Left lung (tissue), 10 donors: ENCODE measurements around the gene WRAP73. TPM values are rescaled to one million over a fixed set of nuclear protein-coding genes. Genes with fewer than 3 reads are reported as not detected.
"Not testable (repeated sequence)": the region's sequence is repeated elsewhere in the genome, so short reads cannot be mapped to it uniquely, and the experiment has no call there.

Experiments
- ATAC-seq: fragments of 200-7000 bp; cut with Tn5 transposase; one replicate; pipeline ENCODE4 v1.9.1; 2020; ENCODE audit warnings: moderate library complexity
- DNase-seq, 4 donors: peaks; one replicate each; pipeline ENCODE4 v3.0.0-alpha.2; 2013 to 2020
- H3K27ac ChIP-seq, 2 donors: fragments of 200-600 bp; sonication (generic) in 1 of 2; one replicate each; pipeline versions ENCODE4 v1.5.0 to v1.8.0; 2020 to 2021
- H3K27me3 ChIP-seq, 2 donors: fragments of 200-600 bp; sonication (generic) in 1 of 2; one replicate each; pipeline versions ENCODE4 v1.5.0 to v1.8.0; 2020 to 2021
- H3K36me3 ChIP-seq, 2 donors: fragments of 200-600 bp; sonication (generic) in 1 of 2; one replicate each; pipeline versions ENCODE4 v1.5.0 to v1.8.0; 2020 to 2021
- H3K4me1 ChIP-seq, 2 donors: fragments of 200-600 bp; one replicate each; pipeline ENCODE4 v1.8.0; 2021
- H3K4me3 ChIP-seq, 2 donors: fragments of 200-600 bp; sonication (generic) in 1 of 2; one replicate each; pipeline versions ENCODE4 v1.5.0 to v1.8.0; 2020 to 2021; ENCODE audit warnings: mild to moderate bottlenecking in 1 of 2
- H3K9me3 ChIP-seq, 2 donors: fragments of 200-600 bp; sonication (generic) in 1 of 2; one replicate each; pipeline versions ENCODE4 v1.5.0 to v1.8.0; 2020 to 2021
- CTCF ChIP-seq, 2 donors: fragments of 200-600 bp; sonication (generic) in 1 of 2; IDR thresholded peaks; one replicate each; pipeline versions ENCODE4 v1.5.0 to v1.8.0; 2021; ENCODE audit warnings: antibody characterized with exemption in 2 of 2
- intact Hi-C, 2 donors: fragments of 100-400 bp; cut with DNase I; formaldehyde crosslinking; loops; one replicate each; pipeline versions ENCODE4 v1.11.2 to v1.14.2; 2022
- polyA plus RNA-seq, 6 donors: library from polyadenylated mRNA; unstranded; fragments of 120-200 nt; gene quantifications; one replicate each; pipeline ENCODE4 v1.2.1, GENCODE V29; 2013; ENCODE audit not compliant: insufficient read length in 6 of 6
- total RNA-seq, 2 donors: library from RNA; stranded (reverse); fragmentation: NEBNext Ultra II Directional; extraction: Animal tissue kit (Norgen Biotek cat#: 25700); gene quantifications; one replicate each; pipeline ENCODE4 v1.2.1, GENCODE V29; 2021
- donor health status: DM: no; HTN: yes; CAD: no.
- donor health status: DM: no; HTN: no; CAD: no.

The WRAP73 gene
- total and polyA plus RNA-seq, 8 donors, result 14.3 to 23.1 (median 16.0) TPM

- H3K27ac ChIP-seq, H3K27me3 ChIP-seq, ATAC-seq, H3K4me3 ChIP-seq, H3K9me3 ChIP-seq, H3K36me3 ChIP-seq: not testable (repeated sequence)
- TF ChIP-seq CTCF (IDR thresholded peaks at IDR 0.05), result peak; percentile 58 to 76
- intact Hi-C loops, result loop anchor here in 1 of 2 donors (10.0 kb wide), 1 partner anchor 126 kb away; no protein-coding TSS in a partner anchor
- peaks cover 17 to 46% of the 10 kb centered on the region in 2 donors for H3K4me1 ChIP-seq
- DNase-seq, result peak in 2 of 4 donors; percentile 54 to 65
Observed at GRCh38 chr1:3621151-3621671, 28.7 kb downstream of the WRAP73 start.

- ATAC-seq, result no peak
- Histone ChIP-seq H3K27ac (no peak overlapping the region), H3K9me3 (no peaks in the 10 kb centered on the region), H3K4me1 (peaks cover 13 to 41% of the 10 kb centered on the region in 2 donors), H3K4me3 (no peak overlapping the region), H3K27me3 (no peaks in the 10 kb centered on the region), H3K36me3 (no peaks in the 10 kb centered on the region)
- intact Hi-C loops, result loop anchor here in 1 of 2 donors (10.0 kb wide), 1 partner anchor 126 kb away; no protein-coding TSS in a partner anchor
- no peak for TF ChIP-seq CTCF (IDR thresholded peaks at IDR 0.05)
- DNase-seq, result peak in 1 of 4 donors; percentile 23
Observed at GRCh38 chr1:3620708-3621107, 29.2 kb downstream of the WRAP73 start.

- peak in 3 of 4 donors; percentile 69 to 88 (median 73) for DNase-seq
- intact Hi-C loops, result loop anchor here in 1 of 2 donors (5.0 kb wide), 1 partner anchor 52 kb away; no protein-coding TSS in a partner anchor
Observed at GRCh38 chr1:3618881-3619671, 30.8 kb downstream of the WRAP73 start.

DNA sequence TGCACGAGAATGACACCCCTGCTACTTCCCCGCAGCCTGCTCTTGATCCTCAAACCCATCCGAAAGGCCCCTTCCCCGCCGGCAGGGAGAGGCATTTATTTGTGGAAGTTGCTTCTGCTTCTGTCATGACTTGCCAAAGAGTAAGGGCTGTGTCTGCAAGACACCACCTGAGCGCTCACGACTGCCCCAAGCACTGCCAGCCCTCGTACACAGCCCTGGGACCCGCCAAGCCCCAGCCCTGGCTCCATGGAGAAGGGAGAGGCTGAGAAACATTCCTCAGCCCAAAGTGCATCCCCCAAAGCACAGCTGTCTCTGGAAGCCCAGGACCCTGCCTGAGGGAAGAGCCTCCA, 31.4 kb downstream of the WRAP73 start:
- no peaks in the 10 kb centered on the region for H3K9me3 ChIP-seq
- DNase-seq (no peak), ATAC-seq (no peak)
- TF ChIP-seq CTCF (IDR thresholded peaks at IDR 0.05), result no peak
- peaks cover 10 to 47% of the 10 kb centered on the region in 2 donors for H3K4me1 ChIP-seq
- no peak overlapping the region for H3K4me3 ChIP-seq
- H3K36me3 ChIP-seq, result no peaks in the 10 kb centered on the region
- no peaks in the 10 kb centered on the region for H3K27me3 ChIP-seq
- intact Hi-C loops, result loop anchor here in 1 of 2 donors (5.0 kb wide), 1 partner anchor 51 kb away; no protein-coding TSS in a partner anchor
- H3K27ac ChIP-seq, result no peak overlapping the region

More at GRCh38 chr1:3618881-3619671, 30.8 kb downstream of the WRAP73 start:
- Histone ChIP-seq H3K4me1 (peaks cover 10 to 52% of the 10 kb centered on the region in 2 donors), H3K9me3 (no peaks in the 10 kb centered on the region), H3K4me3 (no peak overlapping the region), H3K27me3 (no peaks in the 10 kb centered on the region), H3K27ac (no peak overlapping the region), H3K36me3 (no peaks in the 10 kb centered on the region)
- peak; percentile 88 for ATAC-seq
- TF ChIP-seq CTCF (IDR thresholded peaks at IDR 0.05), result peak; percentile 82 to 93

GRCh38 chr1:3617806-3618345, 32.0 kb downstream of the WRAP73 start:
- Histone ChIP-seq H3K27ac (no peak overlapping the region), H3K4me3 (no peak overlapping the region), H3K27me3 (no peaks in the 10 kb centered on the region), H3K4me1 (peaks cover 8 to 44% of the 10 kb centered on the region in 2 donors), H3K9me3 (no peaks in the 10 kb centered on the region), H3K36me3 (no peaks in the 10 kb centered on the region)
- ATAC-seq (no peak), DNase-seq (no peak)
- intact Hi-C loops, result loop anchor here in 1 of 2 donors (5.0 kb wide), 1 partner anchor 51 kb away; no protein-coding TSS in a partner anchor
- TF ChIP-seq CTCF (IDR thresholded peaks at IDR 0.05), result no peak
